Adrenal gland (tissue), 12 donors: ENCODE results near the gene CACNA1I. TPM values are rescaled to one million over a fixed set of nuclear protein-coding genes. Genes with fewer than 3 reads are reported as not detected.

Experiments
- DNase-seq, 7 donors: peaks; one replicate each; pipeline ENCODE4 v3.0.0-alpha.2; 2019 to 2020
- H3K27ac ChIP-seq, 5 donors: fragments of 200-600 bp; sonication (generic) in 4 of 5; 1 replicate in 3 of 5; 2 replicates in 2 of 5; pipeline versions ENCODE4 v1.5.1 to v1.8.0; 2016 to 2020; ENCODE audit warnings: mild to moderate bottlenecking in 1 of 5
- H3K27me3 ChIP-seq: fragments of 200-600 bp; 2 replicates; pipeline ENCODE4 v1.8.0; 2021
- H3K36me3 ChIP-seq, 2 donors: fragments of 200-600 bp; replicated peaks in 1 of 2; 1 replicate in 1 of 2; 2 replicates in 1 of 2; pipeline versions ENCODE4 v1.5.1 to v1.8.0; 2018 to 2022
- H3K4me1 ChIP-seq, 2 donors: fragments of 200-600 bp; replicated peaks in 1 of 2; 1 replicate in 1 of 2; 2 replicates in 1 of 2; pipeline versions ENCODE4 v1.5.1 to v1.8.0; 2018 to 2021
- H3K4me3 ChIP-seq, 4 donors: fragments of 200-600 bp; sonication (generic) in 3 of 4; one replicate each; pipeline ENCODE4 v1.5.1; 2016 to 2018
- H3K9me3 ChIP-seq, 3 donors: fragments of 200-600 bp; sonication (generic) in 1 of 3; replicated peaks in 1 of 3; 1 replicate in 2 of 3; 2 replicates in 1 of 3; pipeline versions ENCODE4 v1.5.1 to v1.8.0; 2016 to 2021
- CTCF ChIP-seq, 6 experiments: fragments of 450-650 bp in 4 of 6; fragments of 200-600 bp in 2 of 6; sonication (generic) in 1 of 6; IDR thresholded peaks; 1 replicate in 5 of 6; 2 replicates in 1 of 6; pipeline versions ENCODE4 v1.5.1 to v1.8.0; 2016 to 2021; ENCODE audit warnings: antibody characterized with exemption in 6 of 6, mild to moderate bottlenecking in 2 of 6, moderate library complexity in 1 of 6
- POLR2A ChIP-seq, 2 donors: fragments of 450-650 bp; IDR thresholded peaks; one replicate each; pipeline ENCODE4 v1.6.1; 2017; ENCODE audit warnings: antibody characterized with exemption in 2 of 2, mild to moderate bottlenecking in 2 of 2, moderate library complexity in 1 of 2
- WGBS, 4 donors: extraction: QIAGEN DNeasy Blood & Tissue Kit in 2 of 4; methylation state at CpG; one replicate each; pipeline versions ENCODE4 v1.1.5 to v1.1.7; 2013 to 2017; 5-methylcytosine and 5-hydroxymethylcytosine counted together
- intact Hi-C, 2 donors: fragments of 100-400 bp; cut with DNase I; formaldehyde crosslinking; loops; one replicate each; pipeline versions ENCODE4 v1.14.1 to v1.15.0; 2022 to 2023
- polyA plus RNA-seq, 3 donors: library from polyadenylated mRNA; stranded (reverse); fragments of 200-250 nt in 2 of 3; fragments of 350-450 nt in 1 of 3; fragmentation: Illumina TruSeq in 1 of 3; extraction: RNeasy Lipid Tissue Mini Kit (QIAGEN cat#74804) in 1 of 3; gene quantifications; one replicate each; pipeline ENCODE4 v1.2.3, GENCODE V29; 2013 to 2014
- total RNA-seq, 9 donors: library from RNA; depleted of rRNA in 4 of 9; stranded (reverse); fragments of >200 nt in 4 of 9; fragments of 120-200 nt in 1 of 9; fragmentation: NEBNext Ultra II Directional in 1 of 9; extraction: Animal tissue kit (Norgen Biotek cat#: 25700) in 1 of 9; gene quantifications; one replicate each; pipeline versions ENCODE4 v1.1.0 to v1.2.4, GENCODE V29; 2013 to 2023
- donor health status: healthy with polysubstance abuse.
- donor health status: Bipolar disorder and iron deficiency.
- donor health status: DM: yes; HTN: yes; CAD: no.
- donor health status: DM: no; HTN: no; CAD: no.
- donor health status: DM: no; HTN: no; CAD: no.
- donor health status: DM: yes; HTN: yes; CAD: no.

CACNA1I gene
- total and polyA plus RNA-seq, 12 donors = 0.06 to 20.1 (median 3.2) TPM

GRCh38 chr22:39718921-39719475 is 148.4 kb downstream of the CACNA1I start:
- no peaks in the 10 kb centered on the region for H3K36me3 ChIP-seq
- DNase-seq = no peak
- WGBS, 4 donors = 93 to 96% (median 94%) methylated on average over 4 to 8 of the region's 8 CpGs
- no peaks in the 10 kb centered on the region for H3K9me3 ChIP-seq
- H3K27me3 ChIP-seq = no peaks in the 10 kb centered on the region
- H3K4me1 ChIP-seq = peaks cover 15 to 25% of the 10 kb centered on the region in 2 donors
- H3K4me3 ChIP-seq = no peak overlapping the region
- no peak for TF ChIP-seq CTCF (IDR thresholded peaks at IDR 0.05)
- no peak for TF ChIP-seq POLR2A (IDR thresholded peaks at IDR 0.05)
- H3K27ac ChIP-seq = no peak overlapping the region
- intact Hi-C loops = no loop called here

- Histone ChIP-seq H3K9me3 (no peaks in the 10 kb centered on the region), H3K4me3 (no peak overlapping the region), H3K27ac (no peak overlapping the region), H3K36me3 (no peaks in the 10 kb centered on the region), H3K27me3 (no peaks in the 10 kb centered on the region), H3K4me1 (peaks cover 18 to 27% of the 10 kb centered on the region in 2 donors)
- WGBS, 4 donors = 79 to 89% (median 83%) methylated on average over 14 to 15 of the region's 15 CpGs
- peak in 1 of 7 donors; percentile 14 for DNase-seq
- intact Hi-C loops = no loop called here
- TF ChIP-seq CTCF (IDR thresholded peaks at IDR 0.05) = no peak
These were observed 149.3 kb downstream of the CACNA1I start for GRCh38 chr22:39719559-39720450.

GRCh38 chr22:39721206-39722031 is 150.9 kb downstream of the CACNA1I start:
- TF ChIP-seq POLR2A (IDR thresholded peaks at IDR 0.05) = no peak
- TF ChIP-seq CTCF (IDR thresholded peaks at IDR 0.05) = no peak
- H3K27ac ChIP-seq = peak overlapping the region in 2 of 5 donors; percentile 3 to 11
- peaks cover 18 to 27% of the 10 kb centered on the region in 2 donors for H3K4me1 ChIP-seq
- H3K36me3 ChIP-seq = no peaks in the 10 kb centered on the region
- peak in 4 of 7 donors; percentile 13 to 50 (median 30) for DNase-seq
- 29 to 34% (median 33%) methylated on average over 9 of the region's 9 CpGs for WGBS, 4 donors
- H3K27me3 ChIP-seq = no peaks in the 10 kb centered on the region
- H3K9me3 ChIP-seq = no peaks in the 10 kb centered on the region
- intact Hi-C loops = no loop called here
- H3K4me3 ChIP-seq = no peak overlapping the region

- Histone ChIP-seq H3K36me3 (no peaks in the 10 kb centered on the region), H3K4me3 (no peak overlapping the region), H3K27me3 (no peaks in the 10 kb centered on the region), H3K9me3 (no peaks in the 10 kb centered on the region), H3K4me1 (peaks cover 18 to 27% of the 10 kb centered on the region in 2 donors), H3K27ac (no peak overlapping the region)
- DNase-seq = peak in 2 of 7 donors; percentile 8 to 25
- TF ChIP-seq POLR2A (IDR thresholded peaks at IDR 0.05) = no peak
- no peak for TF ChIP-seq CTCF (IDR thresholded peaks at IDR 0.05)
- intact Hi-C loops = no loop called here
- 90 to 96% (median 93%) methylated on average over 6 of the region's 6 CpGs for WGBS, 4 donors
These were observed 151.4 kb downstream of the CACNA1I start for GRCh38 chr22:39722032-39722325.
